Forelimb muscle (tissue), 1 donor: ENCODE measurements around the gene STK32B. TPM values are rescaled to one million over a fixed set of nuclear protein-coding genes. Genes with fewer than 3 reads are reported as not detected.

Experiments used
- DNase-seq: peaks from one replicate; pipeline ENCODE4 v3.0.0-alpha.2; 2013; ENCODE audit warnings: low read depth
- polyA plus RNA-seq: library from polyadenylated mRNA; unstranded; fragments of 120-200 nt; gene quantifications from one replicate; pipeline ENCODE4 v1.2.1, GENCODE V29; 2013; ENCODE audit not compliant: insufficient read length

STK32B gene
- polyA plus RNA-seq, 1 donor, result 5.4 TPM

GRCh38 chr4:5469151-5469775 lies 418.0 kb downstream of the STK32B start:
- no peak for DNase-seq

DNA sequence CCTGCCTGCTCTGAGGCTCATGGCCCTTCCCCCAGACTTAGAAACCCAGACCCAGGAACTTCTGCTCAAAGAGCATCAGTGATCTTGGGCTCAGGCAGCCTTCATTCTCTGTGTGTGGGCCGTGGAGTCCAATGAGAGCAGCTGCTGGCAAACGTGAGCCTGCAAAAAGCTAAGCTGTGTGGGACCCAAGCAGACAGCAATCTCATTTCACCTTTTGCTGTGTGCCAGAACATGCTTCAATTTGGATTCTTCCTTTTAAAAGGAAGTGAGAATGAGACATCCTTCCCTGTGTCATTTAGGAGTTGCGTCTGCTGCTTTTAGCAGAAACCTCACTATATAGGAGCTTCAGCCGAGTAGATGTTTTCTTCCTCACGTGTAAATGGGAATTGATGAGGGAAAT lies 418.6 kb downstream of the STK32B start:
- no peak for DNase-seq

DNA sequence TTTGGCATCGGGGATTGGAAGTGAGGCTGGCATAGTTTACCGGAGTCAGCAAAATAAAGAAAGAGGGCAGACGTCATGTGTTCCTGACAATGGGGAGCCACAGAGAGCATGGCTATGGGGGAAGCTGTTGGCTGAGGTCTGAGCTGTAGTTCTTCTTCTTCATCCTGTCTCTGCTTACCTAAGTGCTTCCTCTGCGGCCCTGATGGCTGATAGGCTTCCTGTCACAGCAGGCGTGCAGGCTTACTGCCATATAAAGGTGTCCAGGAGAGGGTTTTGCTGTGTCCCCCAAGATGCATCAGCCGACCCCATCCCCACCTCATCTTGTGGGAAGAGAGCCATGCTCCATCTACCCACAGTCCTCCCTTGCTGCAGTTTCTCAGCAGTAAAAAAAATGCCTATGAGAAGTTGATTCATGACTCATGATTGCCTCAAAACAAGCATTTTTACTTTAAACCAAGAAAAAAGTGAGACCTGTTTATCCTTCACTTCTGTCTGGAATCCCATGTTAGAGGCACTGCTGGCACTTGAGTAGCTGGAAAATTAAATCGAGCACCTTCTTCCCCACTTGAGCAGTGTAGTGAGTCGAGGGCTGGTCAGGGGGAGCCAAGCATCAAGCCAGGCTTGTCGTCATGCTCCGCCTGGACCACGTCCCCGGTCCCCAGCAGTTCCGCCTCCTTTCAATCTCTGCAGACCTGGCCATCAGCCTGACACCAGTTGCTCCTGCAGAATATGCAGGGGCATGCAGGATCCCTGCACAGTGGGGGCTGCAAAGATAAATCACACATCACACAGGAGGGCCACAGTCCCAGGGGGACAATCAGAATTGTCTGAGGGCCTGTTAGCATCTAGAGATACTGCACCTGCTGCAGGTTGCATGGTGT lies 419.3 kb downstream of the STK32B start:
- DNase-seq, result no peak

- no peak for DNase-seq
These were observed 419.9 kb downstream of the STK32B start for GRCh38 chr4:5471206-5471605.

DNA sequence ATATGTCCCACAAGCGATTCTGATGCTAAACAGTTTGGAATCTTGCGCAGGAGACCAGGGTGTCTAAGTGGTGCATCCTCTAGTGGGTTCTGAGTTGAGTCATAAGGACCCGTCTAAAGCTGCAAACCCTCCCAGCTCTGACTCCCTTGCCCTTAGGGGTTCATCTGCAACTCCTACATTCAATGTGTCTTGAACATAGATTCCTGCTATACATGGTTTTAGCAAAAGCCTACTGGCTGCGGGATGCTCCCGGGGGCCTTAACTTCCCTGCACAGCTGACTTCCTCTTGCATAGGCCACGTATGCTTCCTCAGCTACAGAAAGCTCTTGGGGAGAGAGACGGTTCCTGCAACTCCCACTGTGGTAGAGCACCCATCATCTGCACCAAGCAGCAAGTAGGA lies 420.4 kb downstream of the STK32B start:
- no peak for DNase-seq

GRCh38 chr4:5472160-5472591 lies 420.9 kb downstream of the STK32B start:
- no peak for DNase-seq

DNA sequence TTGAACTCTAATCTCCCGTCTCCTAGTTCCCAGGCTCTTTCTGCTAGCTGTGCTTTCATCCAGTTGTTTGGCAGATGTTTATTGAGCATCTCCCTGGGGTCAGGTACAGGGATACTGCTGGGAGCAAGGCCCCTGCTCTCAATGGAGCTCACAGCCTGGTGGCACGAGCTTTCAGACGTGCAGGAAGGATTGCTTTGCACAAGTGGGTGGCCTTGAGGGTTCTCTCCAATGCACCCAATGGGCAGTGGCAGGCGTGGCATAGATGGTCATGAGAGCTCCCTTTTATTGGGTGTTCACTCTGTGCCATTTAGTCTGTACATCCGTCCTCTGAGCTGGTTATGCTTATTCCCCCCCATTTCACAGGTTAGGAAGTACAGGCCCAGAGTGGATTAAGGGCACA lies 421.8 kb downstream of the STK32B start:
- DNase-seq, result no peak

- DNase-seq, result no peak
These were observed 423.5 kb downstream of the STK32B start for GRCh38 chr4:5474756-5475155.

DNA sequence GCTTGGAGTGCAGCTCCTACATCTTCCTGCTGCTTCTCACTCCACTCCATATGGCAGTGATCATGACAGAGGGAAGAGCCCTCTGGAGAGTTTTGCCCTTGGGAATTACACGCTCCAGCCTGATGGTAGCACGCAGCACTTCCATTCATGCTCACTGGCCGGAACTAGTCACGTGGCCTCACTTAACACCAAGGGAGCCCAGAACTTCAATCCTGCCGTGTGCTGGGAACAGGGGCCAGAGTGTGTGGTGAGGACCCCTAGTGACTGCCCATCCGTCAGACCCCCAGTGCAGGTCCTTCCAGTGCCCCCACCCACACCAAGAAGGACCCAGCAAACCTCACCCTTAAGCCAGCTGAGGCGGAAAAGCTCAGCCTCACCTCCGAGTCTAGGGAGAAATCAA lies 426.3 kb downstream of the STK32B start:
- DNase-seq, result no peak

GRCh38 chr4:5478169-5478568 lies 426.9 kb downstream of the STK32B start:
- no peak for DNase-seq

- DNase-seq, result no peak
These were observed 427.4 kb downstream of the STK32B start for GRCh38 chr4:5478697-5479096.

GRCh38 chr4:5479518-5480060 lies 428.3 kb downstream of the STK32B start:
- DNase-seq, result no peak

DNA sequence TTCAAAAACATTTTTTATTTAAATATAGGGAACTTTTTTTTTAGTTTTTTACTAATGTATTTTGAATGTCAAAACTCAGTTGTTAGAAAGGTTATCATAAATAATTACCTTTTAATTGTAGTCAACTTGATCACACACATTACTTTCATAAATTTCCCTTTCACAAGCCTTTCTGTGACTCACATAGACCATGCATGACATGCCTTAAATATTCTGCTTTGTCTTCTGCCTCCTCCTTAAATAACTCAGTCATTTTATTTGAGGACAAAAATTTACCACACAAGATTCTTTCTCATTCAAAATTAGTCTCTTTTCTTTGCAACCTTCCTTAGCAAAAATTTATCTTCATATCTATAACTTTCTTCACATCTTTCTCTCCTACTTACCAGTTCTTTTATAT lies 437.1 kb downstream of the STK32B start:
- DNase-seq, result no peak

- DNase-seq, result no peak
These were observed 438.0 kb downstream of the STK32B start for GRCh38 chr4:5489260-5489659.

DNA sequence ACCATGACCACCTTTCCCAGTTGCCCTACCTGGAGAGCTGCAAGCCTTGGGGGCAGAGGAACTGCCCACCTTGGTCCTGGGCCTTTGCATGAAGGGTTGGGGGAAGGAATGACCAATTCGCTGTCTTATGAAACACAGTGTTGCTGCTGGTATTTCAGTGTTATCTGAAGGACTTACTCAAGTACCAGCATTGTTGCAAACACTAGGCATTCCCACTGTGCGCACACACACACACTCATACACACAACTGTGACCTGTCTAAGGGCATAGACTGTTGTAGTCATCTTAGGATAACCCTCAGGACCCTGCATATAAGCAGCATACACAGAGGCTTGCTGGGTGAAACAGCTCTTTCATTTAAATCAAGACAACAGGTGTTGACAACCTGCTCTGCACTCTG lies 446.2 kb downstream of the STK32B start:
- DNase-seq, result no peak

- no peak for DNase-seq
These were observed 448.9 kb downstream of the STK32B start for GRCh38 chr4:5500165-5500564.

DNA sequence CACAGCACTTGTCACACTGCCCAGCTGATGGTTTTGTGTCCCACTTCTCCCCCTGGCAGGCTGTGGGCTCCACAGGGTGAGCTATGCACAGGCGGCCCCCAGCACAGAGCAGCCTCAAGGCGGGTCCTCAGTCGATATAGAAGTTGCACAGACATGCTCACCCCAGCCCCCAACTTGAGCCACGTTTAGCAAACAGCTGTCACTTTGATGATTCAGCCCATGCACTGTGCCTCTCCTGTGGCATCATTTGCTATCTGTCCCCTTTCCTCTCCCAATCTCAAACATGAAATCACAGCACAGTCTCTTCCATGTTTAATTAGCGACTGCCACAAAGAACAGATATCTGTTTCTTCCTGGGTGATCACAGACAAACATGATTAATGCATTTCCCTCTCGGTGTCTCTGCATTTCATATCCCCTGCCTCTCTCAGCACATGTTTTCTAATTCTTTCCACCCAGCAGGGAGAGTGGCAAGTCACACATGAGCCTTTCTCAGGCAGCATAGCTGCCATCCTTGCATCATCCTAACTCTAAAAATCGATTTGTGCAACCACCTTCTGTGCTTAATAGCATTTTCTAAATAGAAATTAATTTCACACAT lies 452.2 kb downstream of the STK32B start:
- no peak for DNase-seq

- DNase-seq, result no peak
These were observed 453.2 kb downstream of the STK32B start for GRCh38 chr4:5504486-5504885.

GRCh38 chr4:5510504-5510903 lies 459.2 kb downstream of the STK32B start:
- no peak for DNase-seq

DNA sequence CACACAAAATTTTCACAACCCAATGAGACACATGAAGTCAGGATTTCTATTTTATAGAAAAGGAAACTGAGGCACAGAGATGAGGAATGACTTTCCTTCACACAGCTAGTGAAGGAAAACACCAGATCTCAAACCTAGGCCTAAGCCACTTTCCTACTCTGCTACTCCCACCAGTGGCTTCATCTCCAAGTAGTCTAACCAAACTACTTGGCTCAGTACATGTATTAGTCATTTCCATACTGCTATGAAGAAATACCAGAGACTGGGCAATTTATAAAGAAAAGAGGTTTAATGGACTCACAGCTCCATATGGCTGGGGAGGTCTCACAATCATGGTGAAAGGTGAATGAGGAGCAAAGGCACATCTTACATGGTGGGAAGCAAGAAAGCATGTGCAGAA lies 460.5 kb downstream of the STK32B start:
- DNase-seq, result no peak

DNA sequence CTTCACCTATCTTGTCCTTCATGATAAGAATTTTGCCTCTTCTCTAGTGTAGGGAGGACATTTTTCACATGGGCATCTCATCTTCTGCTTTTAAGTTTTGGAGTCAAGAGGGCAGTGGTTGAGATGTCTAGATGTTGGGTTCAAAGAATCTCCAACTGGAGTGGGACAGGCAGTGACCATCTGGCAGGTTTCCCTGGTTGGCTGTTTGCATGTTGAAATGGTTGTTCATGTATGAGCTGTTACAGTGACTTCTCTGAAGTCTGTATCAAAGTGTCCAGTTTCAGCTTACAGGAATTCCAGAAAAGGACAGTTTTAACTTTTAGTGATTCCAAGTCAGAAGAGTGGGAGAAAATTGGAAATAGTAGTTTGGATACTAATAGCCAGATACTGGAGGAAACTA lies 464.4 kb downstream of the STK32B start:
- DNase-seq, result no peak

DNA sequence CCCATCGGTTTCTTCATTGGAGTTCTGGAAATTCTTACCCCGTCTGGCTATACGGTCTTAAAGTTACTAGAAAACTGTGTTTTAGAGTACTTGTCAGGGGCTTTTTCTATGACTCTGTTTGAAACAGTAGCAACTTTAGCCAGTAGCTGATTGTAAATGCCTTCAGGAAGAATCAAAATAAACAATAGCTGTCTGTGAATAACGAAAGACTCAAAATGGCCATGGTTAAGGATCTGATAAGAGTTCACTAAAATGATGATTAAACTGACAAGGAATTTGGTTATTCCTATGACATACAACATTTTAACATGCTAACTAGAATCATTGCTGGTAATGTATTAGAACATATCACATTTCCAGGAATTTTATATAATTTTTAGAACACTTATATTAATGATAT lies 466.1 kb downstream of the STK32B start:
- DNase-seq, result no peak
